Endothelial cell of umbilical vein (primary cell): ENCODE data around the gene SLC15A3. TPM values are rescaled to one million over a fixed set of nuclear protein-coding genes. Genes with fewer than 3 reads are reported as not detected.

ENCODE experiments used
- BruUV-seq: library from RNA; stranded (reverse); fragments of 400-500 nt; replicated peaks from 2 replicates; lab custom pipeline; 2021; lab: Mats Ljungman, UMichigan
- CTCF ChIA-PET: fragments of 300-600, 350-600 bp; sonication (Branson Sonifier 250); formaldehyde crosslinking; loops from one replicate; lab custom pipeline; 2021; ENCODE audit warnings: antibody characterized with exemption, inconsistent platforms; lab: Charles Lee
- POLR2A ChIA-PET: fragments of 300-600, 350-600 bp; sonication (Branson Sonifier 250); formaldehyde crosslinking; loops from one replicate; lab custom pipeline; 2021; ENCODE audit warnings: antibody characterized with exemption, inconsistent platforms; lab: Charles Lee
- DNase-seq: peaks from one replicate; pipeline ENCODE4 v3.0.0-alpha.2; 2011; ENCODE audit warnings: low read depth, low spot score
- FAIRE-seq: peaks from 2 replicates; lab custom pipeline; 2011; peaks lifted over from hg19 to GRCh38; lab: Jason Lieb, UNC
- H2AFZ ChIP-seq: 2 replicates; pipeline ENCODE4 v1.6.0; 2012; ENCODE audit warnings: low read depth, low read length, control low read depth, inconsistent platforms
- H3K27ac ChIP-seq: 2 replicates; pipeline ENCODE4 v1.5.1; 2011; ENCODE audit warnings: low read depth, mild to moderate bottlenecking, control low read depth, low read length, moderate library complexity; ENCODE audit not compliant: insufficient read depth
- H3K27me3 ChIP-seq, 2 experiments: 2 replicates each; pipeline versions ENCODE4 v1.6.0 to v1.6.1; 2011; ENCODE audit warnings: low read length in 2 of 2, mixed read lengths in 1 of 2; ENCODE audit not compliant: control insufficient read depth in 2 of 2, insufficient read depth in 2 of 2
- H3K36me3 ChIP-seq, 2 experiments: 2 replicates in 1 of 2; 3 replicates in 1 of 2; pipeline ENCODE4 v1.5.1; 2011; ENCODE audit warnings: low read length in 2 of 2, mild to moderate bottlenecking in 1 of 2, moderate library complexity in 1 of 2; ENCODE audit not compliant: control insufficient read depth in 2 of 2, insufficient read depth in 2 of 2; ENCODE audit errors: extremely low read depth in 1 of 2
- H3K4me1 ChIP-seq: 3 replicates; pipeline ENCODE4 v1.5.1; 2011; ENCODE audit warnings: mild to moderate bottlenecking, low read length; ENCODE audit not compliant: control insufficient read depth, insufficient read depth; ENCODE audit errors: extremely low read depth
- H3K4me2 ChIP-seq: 2 replicates; pipeline ENCODE4 v1.6.1; 2011; ENCODE audit warnings: low read length, control low read depth, mixed read lengths; ENCODE audit not compliant: insufficient read depth
- H3K4me3 ChIP-seq, 3 experiments: fragments of 200-600 bp in 1 of 3; sonication (generic), shearing (Covaris generic) in 1 of 3; replicated peaks in 1 of 3; 2 replicates each; pipeline ENCODE4 v1.5.1; 2011 to 2016; ENCODE audit warnings: control low read depth in 3 of 3, low read length in 3 of 3, mild to moderate bottlenecking in 2 of 3, inconsistent platforms in 1 of 3, low read depth in 1 of 3, moderate library complexity in 1 of 3; ENCODE audit not compliant: insufficient read depth in 1 of 3
- H3K79me2 ChIP-seq: 2 replicates; pipeline ENCODE4 v1.6.0; 2012; ENCODE audit warnings: low read length, inconsistent platforms; ENCODE audit not compliant: control insufficient read depth, insufficient read depth
- H3K9ac ChIP-seq: replicated peaks from 2 replicates; pipeline ENCODE3; 2011; ENCODE audit warnings: low read length, control low read depth; ENCODE audit not compliant: insufficient read depth; ENCODE audit errors: extremely low read depth
- H3K9me1 ChIP-seq: replicated peaks from 3 replicates; pipeline ENCODE4 v1.6.0; 2011; ENCODE audit warnings: mild to moderate bottlenecking, low read length; ENCODE audit not compliant: control insufficient read depth, insufficient read depth; ENCODE audit errors: extremely low read depth
- H3K9me3 ChIP-seq: replicated peaks from 2 replicates; pipeline ENCODE4 v1.5.1; 2012; ENCODE audit warnings: low read length, inconsistent platforms; ENCODE audit not compliant: control insufficient read depth, insufficient read depth
- H4K20me1 ChIP-seq: replicated peaks from 2 replicates; pipeline ENCODE3; 2011; ENCODE audit warnings: mild to moderate bottlenecking, low read length; ENCODE audit not compliant: control insufficient read depth, insufficient read depth; ENCODE audit errors: extremely low read depth
- EZH2 ChIP-seq: IDR thresholded peaks from 2 replicates; pipeline ENCODE4 v1.6.1; 2012; ENCODE audit warnings: borderline replicate concordance, low read depth, mild to moderate bottlenecking, moderate library complexity, low read length, inconsistent platforms; ENCODE audit not compliant: severe bottlenecking
- JUN ChIP-seq: IDR thresholded peaks from 2 replicates; pipeline ENCODE4 v1.6.1; 2011; ENCODE audit warnings: borderline replicate concordance, low read depth; ENCODE audit not compliant: insufficient read length, insufficient read depth
- dilution Hi-C: fragments of 300-500 bp; cut with MboI; formaldehyde crosslinking; loops from one replicate; pipeline ENCODE4 v1.15.0; 2019; ENCODE audit warnings: low sequenced_read_pairs; ENCODE audit not compliant: extremely low pct_ligation_motif_present
- intact Hi-C: fragments of 100-400 bp; cut with micrococcal nuclease; formaldehyde crosslinking; loops from one replicate; pipeline ENCODE4 v1.10.0; 2022
- polyA plus RNA-seq, 4 experiments: library from polyadenylated mRNA; depleted of rRNA in 3 of 4; stranded (reverse) in 3 of 4; unstranded in 1 of 4; fragments of >200 nt; gene quantifications; 2 replicates each; pipeline versions ENCODE4 v1.2.1 to v1.2.3, GENCODE V29; 2011 to 2012; ENCODE audit warnings: missing spikeins in 1 of 4
- total RNA-seq: library from RNA; stranded (reverse); gene quantifications from 2 replicates; pipeline ENCODE4 v1.2.3, GENCODE V29; 2021

The SLC15A3 gene
- total and polyA plus RNA-seq, 2 donors (not counting 3 experiments of a cell fraction or from before 2014, with no cell fraction given) = 3.3 to 4.4 TPM

DNA sequence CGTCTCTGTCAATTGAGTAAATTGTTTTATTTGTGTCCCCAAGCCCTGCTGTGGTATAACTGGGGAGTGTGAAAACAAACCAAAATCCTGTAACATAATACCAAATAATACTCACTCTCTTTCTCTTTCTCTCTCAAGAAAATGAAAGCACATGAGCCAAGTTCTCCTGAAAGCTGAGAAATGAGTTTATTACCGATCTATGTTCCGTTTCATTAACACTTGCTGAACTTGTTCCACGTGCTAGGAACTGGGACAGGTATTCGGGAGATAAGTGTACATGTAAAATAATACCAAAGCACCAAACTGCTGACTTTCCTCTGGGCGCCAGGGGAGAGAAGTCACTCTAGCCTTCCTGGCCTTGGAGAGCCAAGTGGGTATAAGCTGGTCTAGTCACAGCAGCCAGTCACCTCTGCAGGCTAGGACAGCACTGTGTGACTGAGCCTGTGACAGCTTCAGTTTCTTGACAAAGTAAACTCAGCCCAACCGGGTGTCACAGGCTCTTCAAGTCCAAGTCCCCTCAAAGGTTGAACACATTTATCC, 42.6 kb upstream of the SLC15A3 start:
- Histone ChIP-seq H3K4me3 (no peak overlapping the region), H3K9ac (no peak overlapping the region), H3K79me2 (no peaks in the 10 kb centered on the region), H2AFZ (no peak overlapping the region), H3K27ac (no peak overlapping the region), H3K36me3 (no peaks in the 10 kb centered on the region), H3K9me3 (no peaks in the 10 kb centered on the region), H3K9me1 (no peaks in the 10 kb centered on the region), H4K20me1 (no peaks in the 10 kb centered on the region), H3K4me1 (no peaks in the 10 kb centered on the region), H3K4me2 (no peak overlapping the region), H3K27me3 (peaks cover 1 to 5% of the 10 kb centered on the region in 2 experiments)
- ChIA-PET CTCF (interaction anchor here (1.6 kb wide), 1 partner anchor 27 kb away, joined by 3 read pairs; no protein-coding TSS in a partner anchor), POLR2A (no interaction called here)
- FAIRE-seq (no peak), DNase-seq (no peak)
- TF ChIP-seq JUN (no peak), EZH2 (no peak)
- dilution Hi-C loops = no loop called here
- no TSS peak for BruUV-seq
- intact Hi-C loops = no loop called here

DNA sequence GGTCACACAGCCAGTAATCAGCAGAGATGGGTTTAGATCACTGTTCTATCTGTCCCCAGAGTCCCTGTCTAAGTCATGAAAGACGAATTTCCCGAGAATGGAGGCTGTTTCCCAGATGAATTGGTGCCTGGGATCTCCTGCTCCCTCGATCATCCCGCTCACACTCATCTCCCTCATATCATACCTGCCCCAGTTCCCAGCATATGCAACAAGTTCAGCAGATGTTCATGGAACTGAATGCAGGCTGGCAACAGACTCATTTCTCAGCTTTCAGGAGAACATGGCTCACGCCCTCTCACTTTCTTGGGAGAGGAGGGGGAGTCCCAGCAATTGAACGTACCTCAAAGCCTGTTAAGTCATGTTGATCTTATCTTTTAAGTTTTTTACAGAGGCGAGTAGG, 41.6 kb upstream of the SLC15A3 start:
- no peak overlapping the region for H2AFZ ChIP-seq
- H3K9me1 ChIP-seq = no peaks in the 10 kb centered on the region
- BruUV-seq = no TSS peak
- ChIA-PET POLR2A (no interaction called here), CTCF (interaction anchor here (1.6 kb wide), 2 partner anchors 23 to 26 kb away, joined by 3 read pairs; no protein-coding TSS in a partner anchor)
- intact Hi-C loops = no loop called here
- TF ChIP-seq JUN = no peak
- no peaks in the 10 kb centered on the region for H4K20me1 ChIP-seq
- no peak for FAIRE-seq
- H3K4me1 ChIP-seq = no peaks in the 10 kb centered on the region
- H3K27ac ChIP-seq = no peak overlapping the region
- H3K27me3 ChIP-seq = peaks cover 8 to 11% of the 10 kb centered on the region in 2 experiments
- no peak overlapping the region for H3K4me2 ChIP-seq
- no peaks in the 10 kb centered on the region for H3K9me3 ChIP-seq
- no peaks in the 10 kb centered on the region for H3K79me2 ChIP-seq
- H3K9ac ChIP-seq = no peak overlapping the region
- dilution Hi-C loops = no loop called here
- no peaks in the 10 kb centered on the region for H3K36me3 ChIP-seq
- DNase-seq = no peak
- H3K4me3 ChIP-seq = no peak overlapping the region
